Activated T-helper 1 cell treated with Interleukin-2 at 50 U/mL for 16 hours (primary cell): ENCODE results near the gene SIGLEC11.
"Not testable (repeated sequence)": the region's sequence is repeated elsewhere in the genome, so short reads cannot be mapped to it uniquely, and the experiment has no call there.

Source experiments
- DNase-seq: peaks from one replicate; pipeline ENCODE4 v3.0.0-alpha.2; 2020; ENCODE audit warnings: low read depth

Gene SIGLEC11

DNA sequence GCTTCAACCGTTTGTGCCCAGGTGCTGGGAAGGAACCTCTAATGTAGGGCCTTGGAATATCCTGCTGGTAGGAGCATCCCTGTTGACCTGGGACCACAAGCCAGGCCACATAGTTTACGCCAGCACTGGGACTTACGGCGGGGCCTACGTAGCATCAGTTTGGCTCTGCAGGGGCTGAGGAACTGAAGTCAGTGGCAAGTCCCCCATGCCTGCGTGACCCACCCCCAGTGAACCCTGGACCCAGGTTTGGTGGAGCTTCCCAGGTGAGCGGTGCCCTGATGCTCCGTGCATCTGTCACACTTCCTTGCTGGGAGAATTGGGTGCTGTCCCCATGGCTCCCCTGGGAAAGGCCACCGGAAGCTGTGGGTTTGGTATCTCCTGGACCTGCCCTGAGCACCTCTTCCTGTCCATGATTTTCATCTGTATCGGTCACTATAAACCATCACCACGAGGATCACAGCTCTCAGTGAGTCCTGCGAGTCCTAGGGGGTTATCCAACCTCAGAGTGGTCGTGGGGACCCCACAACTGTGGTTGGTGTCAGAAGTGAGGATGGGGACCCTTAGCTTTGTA is 9.9 kb downstream of the SIGLEC11 start:
- no peak for DNase-seq

DNA sequence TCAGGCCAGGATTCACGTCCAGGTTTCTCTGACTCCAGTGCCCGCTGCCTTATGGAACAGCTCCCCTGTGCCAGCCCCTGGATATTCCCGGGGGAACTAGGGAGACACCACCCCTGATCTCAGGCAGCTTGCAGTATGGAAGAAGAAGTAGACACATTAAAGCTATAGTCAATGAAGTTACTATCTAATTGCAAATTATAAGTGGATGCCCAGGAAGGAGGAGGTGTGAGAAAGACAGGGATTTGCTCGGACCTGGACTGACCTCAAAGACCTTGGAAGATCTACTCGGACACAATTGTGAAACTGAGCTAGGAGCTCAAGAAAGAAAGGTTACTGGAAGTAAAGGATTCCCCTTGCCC is 10.4 kb downstream of the SIGLEC11 start:
- no peak for DNase-seq

DNA sequence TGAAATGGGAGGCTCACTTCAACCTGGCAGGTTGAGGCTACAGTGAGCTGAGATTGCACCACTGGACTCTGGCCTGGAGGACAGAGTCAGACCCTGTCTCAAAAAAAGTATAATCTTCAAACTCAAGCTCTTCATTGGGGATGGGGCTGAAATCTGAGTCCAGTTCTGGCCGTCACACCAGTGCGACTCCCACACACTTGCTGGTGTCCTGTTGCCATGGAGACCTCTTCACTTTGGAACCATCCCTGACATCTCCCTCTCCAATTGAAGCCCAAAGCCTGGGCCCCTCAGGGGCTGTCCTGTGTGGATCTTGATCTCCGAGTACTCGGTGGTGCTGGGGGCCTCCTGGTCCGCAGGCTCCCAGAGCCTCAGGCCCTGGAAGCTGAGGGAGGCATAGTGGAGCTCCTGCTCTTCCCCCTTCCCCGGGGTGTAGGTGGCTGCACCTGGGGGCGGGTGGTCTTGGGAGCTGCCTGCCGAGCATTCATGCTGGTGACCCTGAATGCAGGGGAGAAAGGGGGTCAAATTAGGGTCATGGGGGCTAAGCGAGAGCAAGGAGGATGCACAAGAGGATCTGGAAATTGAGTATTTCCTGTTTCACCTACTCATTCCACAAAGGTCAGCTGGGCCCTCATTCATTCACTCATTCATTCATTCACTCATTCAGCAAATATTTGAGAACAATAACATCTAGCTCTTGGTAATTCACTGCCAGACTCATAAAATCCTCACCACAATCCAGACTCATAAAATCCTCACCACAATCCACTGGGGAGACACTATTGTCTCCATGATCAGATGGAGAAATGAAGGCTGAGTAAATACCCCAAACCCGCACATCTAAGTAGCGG is 11.0 kb downstream of the SIGLEC11 start:
- DNase-seq = no peak

DNA sequence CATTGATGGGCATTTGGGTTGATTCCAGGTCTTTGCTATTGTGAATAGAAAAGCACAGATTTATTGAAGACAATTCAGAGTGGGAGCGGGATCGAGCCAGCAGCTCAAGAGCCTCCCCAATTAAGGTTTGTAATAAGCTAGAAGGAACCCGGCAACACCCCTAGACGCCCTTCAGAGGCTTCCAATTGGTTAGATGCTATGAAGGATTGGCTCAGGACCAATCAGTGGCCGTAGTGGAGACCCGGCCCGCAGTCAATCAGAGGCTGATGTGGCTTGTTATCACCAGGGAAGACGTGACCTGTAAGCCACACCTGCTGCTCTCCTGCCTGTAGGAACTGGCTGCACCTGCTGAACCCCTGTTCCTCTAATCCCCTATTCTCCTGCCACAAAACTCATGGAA is 14.6 kb downstream of the SIGLEC11 start:
- DNase-seq = no peak

DNA sequence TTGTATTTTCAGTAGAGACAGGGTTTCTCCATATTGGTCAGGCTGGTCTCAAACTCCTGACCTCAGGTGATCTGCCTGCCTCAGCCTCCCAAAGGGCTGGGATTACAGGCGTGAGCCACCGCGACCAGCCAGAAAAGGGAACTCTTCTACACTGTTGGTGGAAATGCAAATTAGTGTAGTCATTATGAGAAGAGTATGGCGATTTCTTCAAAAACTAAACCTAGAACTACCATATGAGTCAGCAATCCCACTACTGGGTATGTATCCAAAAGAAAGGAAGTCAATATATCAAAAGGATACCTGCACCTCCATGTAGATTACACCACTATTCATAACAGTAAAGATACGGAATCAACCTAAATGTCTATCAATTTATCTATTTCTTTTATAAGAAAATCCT is 16.4 kb downstream of the SIGLEC11 start:
- DNase-seq = not testable (repeated sequence)

DNA sequence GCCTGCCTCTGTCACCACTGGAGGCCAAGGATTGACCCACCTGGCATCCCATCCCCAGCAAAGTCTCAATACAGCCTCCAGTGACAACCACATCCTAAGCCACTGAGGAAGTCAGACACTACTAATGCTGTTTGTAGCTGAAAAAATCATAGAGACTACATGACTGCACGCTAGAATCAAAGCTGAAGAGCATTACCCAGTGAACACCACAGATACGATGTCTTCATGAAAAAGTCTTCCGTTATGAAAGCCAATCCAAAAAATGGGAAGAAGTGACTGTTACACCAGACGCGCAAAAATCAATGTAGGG is 20.5 kb downstream of the SIGLEC11 start:
- DNase-seq = no peak

DNA sequence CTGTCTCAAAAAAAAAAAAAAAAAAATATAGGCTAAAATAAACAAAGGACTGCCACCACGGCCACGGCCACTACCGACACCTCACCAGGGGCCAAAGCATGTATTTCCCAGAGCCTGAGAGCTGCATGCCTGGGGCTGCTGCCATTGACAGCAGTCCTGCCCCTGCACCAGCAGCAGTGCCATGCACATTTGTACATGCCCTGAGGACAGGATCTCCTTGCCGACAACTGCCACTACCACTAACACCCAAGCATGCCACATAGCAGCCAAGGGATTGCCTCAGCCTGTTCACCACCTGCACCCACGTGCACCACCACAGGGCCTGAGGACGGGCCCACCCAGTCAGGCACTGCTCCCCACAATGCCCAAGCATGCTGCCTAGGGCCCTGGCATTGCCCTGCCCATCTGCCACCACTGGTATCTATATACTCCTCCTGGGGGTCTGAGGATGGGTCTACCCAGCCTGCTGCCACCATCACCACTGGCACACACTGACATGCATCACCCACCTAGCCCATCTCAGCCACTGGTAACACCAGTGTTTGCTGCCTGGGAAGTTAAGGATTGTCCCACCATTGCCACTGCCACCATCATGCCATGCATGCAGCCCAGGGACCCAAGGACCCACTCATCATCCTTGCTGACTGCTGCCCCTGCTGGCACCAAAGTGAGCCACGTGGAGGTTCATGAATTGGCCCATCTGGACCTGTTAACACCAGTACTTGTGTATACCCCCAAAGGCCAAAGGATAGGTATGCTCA is 21.1 kb downstream of the SIGLEC11 start:
- DNase-seq = no peak

DNA sequence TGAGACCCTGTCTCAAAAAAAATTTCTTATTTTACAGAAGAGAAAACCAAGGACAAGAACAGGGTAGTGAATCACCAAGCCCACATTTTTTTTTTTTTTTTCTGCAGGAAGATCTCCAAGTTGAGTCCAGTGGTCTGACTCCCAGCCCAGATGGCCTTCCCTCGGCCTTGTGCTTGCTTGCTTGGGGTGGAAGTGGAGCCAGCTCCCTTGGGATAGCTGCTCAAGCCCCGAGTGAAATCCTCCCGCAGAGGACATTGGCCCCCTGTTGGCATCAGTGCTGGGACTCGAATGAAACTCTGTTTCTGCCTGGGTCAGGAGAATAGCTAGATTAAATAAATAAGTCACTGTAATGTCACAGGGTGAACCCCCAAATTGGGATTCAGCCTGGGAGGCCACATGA is 22.3 kb downstream of the SIGLEC11 start:
- DNase-seq = no peak

DNA sequence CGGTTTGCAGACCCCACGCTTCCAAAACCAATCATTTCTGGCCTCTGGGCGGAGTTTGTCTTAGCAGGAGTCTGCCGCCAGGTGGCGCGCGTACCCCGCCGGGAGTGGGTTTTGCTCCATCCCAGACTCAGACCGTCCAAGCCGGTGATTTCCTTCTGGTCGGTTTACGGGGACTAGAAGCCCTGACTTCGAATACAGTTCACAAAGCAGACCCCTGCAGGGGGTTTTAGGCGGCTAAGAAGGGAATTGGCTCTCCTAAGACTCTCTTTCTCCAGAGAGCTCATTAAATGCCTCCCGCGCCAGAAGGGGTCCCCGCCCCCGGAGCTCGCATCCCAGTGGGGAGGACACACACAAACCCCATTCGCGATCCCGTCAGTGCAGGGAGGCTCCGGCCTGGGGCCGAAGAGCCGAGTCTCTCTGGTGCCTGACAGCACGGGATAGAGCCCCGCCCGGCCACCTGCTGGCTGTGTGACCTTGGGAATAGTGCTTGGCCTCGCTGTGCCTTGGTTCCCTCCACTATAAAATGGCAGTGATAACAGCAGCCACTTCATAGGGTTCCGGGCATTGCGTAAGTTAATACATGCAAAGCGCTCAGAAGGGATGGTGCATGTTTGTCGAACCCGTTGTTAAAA is 23.1 kb downstream of the SIGLEC11 start:
- peak; percentile 62 for DNase-seq

DNA sequence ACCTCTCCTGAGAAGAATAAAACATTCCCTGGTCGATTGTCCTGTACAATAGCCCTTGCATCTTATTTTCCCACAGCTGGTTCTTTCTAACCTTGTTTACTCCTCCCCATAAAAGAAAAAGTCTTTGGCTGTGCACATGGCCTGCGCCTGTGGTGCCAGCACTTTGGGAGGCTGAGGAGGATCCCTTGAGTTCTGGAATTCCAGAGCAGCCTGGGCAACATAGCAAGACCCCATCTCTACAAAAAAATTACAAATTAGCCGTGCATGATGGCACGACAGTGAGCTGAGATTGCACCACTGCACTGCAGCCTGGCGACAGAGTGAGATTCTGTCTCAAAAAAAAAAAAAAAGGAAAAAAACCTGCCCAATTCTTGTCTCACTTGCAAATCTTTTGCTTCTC is 24.4 kb downstream of the SIGLEC11 start:
- DNase-seq = no peak

DNA sequence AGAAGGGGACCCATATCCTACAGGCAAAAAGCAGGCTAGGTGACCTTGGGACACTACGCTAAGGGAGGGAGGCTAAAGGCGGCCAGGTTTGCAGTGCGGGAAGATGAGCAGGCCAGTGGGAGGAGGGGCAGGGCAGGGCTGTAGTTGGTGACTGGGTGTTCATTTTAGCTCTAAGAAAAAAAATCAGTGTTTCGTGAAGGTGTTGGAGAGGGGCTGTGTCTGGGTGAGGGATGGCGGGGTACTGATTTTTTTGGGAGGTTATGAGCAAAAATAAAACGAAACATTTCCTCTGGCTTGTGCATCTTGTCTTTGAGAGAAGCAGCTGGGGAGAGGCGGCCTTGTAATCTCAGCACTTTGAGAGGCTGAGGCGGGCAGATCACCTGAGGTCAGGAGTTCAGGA is 27.3 kb downstream of the SIGLEC11 start:
- no peak for DNase-seq

DNA sequence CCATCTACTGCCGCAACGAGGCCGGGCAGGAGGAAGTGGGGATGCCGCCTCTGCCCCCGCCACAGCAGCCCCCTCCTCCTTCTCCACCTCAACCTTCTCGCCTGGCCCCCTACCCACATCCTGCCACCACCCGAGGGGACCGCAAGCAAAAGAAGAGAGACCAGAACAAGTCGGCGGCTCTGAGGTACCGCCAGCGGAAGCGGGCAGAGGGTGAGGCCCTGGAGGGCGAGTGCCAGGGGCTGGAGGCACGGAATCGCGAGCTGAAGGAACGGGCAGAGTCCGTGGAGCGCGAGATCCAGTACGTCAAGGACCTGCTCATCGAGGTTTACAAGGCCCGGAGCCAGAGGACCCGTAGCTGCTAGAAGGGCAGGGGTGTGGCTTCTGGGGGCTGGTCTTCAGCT is 28.2 kb downstream of the SIGLEC11 start:
- peak; percentile 40 for DNase-seq

DNA sequence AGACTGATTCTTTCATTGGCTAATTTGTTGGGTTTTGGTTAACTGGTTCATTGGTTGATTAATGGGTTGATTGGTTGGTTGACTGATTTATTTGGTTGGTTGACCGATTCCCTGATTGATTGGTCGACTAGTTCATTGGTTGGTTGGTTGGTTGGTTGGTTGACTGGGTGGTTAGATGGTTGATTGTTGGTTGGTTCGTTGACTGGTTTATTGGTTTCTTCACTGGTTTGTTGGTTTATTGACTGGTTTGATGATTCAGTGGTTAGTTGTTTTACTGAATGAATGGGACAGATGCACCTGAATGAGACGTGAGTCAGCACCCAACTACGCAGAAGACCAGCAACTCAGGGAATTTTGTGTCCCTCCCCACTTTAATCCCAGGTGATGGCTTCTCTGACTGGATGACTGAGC is 28.9 kb downstream of the SIGLEC11 start:
- no peak for DNase-seq

DNA sequence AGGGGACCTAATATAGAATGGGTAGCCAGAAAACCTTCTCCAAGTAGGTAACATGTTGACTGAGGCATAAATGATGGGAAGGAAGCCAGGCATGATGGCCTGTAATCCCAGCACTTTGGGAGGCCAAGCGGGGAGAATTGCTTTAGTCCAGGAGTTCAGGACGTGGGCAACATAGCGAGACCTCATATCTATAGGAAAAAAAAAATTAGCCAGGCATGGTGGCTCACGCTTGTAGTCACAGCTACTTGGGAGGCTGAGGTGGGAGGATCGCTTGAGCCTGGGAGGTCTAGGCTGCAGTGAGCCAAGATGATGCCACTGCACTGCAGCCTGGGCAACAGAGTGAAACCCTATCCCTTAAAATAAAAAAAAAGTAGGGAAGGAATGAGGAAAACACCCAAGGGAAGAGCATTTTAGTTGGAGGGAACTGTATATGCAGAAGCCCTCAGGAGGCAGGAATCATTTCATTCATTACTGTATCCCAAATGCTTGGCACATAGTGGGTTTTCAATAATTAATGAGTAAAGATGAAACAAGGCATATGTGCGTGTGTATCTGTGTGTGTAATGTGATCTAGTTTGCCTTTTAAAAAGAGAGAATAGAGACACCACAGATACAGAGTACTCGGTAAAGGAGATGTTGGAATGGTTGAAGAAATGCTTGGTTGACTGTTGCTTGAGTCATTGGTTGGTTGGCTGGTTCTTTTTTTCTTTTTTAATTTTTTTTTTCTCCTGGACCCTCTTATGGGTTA is 29.5 kb downstream of the SIGLEC11 start:
- DNase-seq = no peak

DNA sequence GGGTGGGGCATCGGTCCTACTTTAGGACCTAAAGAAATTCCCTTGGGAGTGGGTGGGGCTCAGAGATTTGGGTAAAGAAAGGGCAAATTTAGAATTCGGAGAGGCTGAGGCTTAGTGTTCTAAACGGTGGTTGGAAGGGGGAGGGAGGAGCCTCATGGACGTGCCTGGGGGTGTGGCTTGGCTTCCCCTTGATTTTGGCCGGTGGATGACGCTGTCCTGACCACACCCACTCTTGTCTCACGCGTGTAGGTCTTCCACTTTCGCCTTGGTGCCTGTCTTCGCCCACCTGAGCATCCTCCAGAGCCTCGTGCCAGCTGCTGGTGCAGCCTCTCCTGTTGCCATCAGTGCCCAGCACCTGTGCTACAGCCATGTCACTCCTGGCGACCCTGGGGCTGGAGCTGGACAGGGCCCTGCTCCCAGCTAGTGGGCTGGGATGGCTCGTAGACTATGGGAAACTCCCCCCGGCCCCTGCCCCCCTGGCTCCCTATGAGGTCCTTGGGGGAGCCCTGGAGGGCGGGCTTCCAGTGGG is 30.4 kb downstream of the SIGLEC11 start:
- no peak for DNase-seq

DNA sequence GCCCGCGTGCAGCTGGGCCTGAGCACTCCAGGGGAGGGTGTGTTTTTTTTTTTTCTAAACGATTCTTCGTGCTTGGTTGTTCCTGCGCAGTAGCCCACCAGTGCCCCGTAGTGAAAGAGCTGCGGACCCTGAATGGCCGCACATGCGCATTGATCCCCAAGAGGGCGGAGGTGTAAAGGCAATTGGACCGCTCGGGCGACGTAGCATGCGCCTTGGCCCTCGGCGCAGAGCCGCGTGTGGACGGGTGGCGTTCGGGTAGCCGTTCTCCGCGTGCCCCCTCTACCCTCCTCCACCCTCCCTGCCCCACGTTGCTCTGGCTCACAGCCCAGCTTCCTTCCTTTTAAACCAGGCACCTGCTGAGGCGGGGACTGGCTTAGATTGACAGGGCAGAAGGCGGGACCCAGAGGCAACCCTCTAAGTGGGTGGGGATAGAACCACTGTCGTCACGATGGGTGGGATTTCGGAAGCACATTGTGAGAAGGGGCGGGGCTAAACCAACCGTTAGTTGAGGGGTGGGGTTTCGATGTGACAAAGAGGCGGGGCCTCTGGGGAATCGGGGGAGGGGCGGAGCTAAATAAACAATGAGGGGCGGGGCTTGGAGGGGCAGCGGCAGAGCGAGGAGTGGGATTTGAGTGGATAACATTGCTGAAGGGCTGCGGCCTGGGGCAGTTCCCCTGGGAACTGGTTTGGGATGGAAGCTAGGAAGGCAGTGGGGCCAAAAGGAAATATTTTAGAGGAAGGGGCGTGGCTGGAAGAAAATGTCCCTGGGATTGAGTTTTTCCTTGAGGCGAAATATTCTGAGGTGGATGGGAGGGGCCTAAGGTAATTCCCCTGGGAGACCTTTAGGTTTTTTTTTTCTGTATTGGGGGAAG is 31.1 kb downstream of the SIGLEC11 start:
- DNase-seq = peak; percentile 78

DNA sequence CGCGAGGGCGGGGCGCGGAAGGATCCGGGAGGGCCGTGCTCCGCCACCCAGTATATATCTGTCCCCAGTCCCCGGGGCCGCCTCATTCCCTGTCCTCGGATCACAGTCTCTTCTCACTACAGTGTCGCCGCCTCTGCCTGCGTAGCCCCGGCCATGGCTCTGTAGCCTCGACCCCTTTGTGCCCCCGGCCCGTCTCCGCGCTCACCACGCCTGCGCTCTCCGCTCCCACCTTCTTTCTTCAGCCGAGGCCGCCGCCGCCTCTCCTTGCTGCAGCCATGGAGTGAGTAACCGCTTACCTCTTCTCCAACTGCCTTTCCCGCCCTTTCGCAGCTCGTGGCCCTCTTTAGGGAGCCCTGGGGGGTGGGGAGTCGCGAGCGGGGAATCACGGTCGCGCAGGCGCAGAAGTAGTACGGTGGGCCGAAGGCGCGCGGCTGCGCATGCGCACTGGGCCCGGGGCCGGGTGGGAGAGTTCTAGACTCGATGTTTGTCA is 31.8 kb downstream of the SIGLEC11 start, which contains the start of the genes ATF5 and NUP62:
TSS of gene ATF5 (plus strand) at position 85 of the 490 bp plus-strand sequence. CDS start 1,646 bp downstream, outside the sequence.
TSS of gene NUP62 (minus strand) at position 384 of the 490 bp plus-strand sequence. CDS start 19,697 bp downstream, outside the sequence.
- peak; percentile 86 for DNase-seq

DNA sequence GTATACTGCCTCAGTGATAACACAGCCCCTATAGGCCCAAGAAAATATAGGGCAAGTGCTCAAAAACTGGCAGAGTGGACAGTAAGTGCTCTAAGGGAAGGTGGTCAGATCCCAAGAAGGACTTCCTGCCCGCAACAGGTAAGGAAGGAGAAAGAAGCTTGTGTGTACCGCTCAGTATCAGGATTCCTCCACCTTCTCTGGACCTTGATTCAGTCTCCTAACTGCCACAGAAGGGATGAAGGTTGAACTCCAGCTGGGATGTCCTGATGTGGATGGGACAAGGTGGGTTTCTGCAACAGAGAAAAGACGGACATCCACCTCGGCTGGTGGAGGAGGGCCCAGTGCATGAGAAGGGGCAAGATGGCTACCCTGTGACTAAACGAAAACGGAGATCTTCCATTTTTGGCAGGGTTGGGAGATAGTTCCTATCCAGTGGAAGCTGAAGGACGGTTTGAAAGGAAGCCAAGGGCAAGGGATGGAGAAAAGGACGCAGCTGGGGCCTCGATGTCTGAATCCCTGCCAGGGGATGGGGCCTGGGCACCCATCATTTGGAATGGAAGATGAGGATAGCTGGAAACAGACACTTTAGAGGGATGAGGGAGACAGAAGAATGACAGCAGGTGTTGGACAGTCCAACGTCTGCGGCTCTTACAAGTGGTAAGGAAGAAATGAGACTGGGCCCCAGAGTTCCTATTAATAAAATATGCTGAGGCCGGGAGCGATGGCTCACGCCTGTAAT is 33.3 kb downstream of the SIGLEC11 start:
- DNase-seq = no peak

DNA sequence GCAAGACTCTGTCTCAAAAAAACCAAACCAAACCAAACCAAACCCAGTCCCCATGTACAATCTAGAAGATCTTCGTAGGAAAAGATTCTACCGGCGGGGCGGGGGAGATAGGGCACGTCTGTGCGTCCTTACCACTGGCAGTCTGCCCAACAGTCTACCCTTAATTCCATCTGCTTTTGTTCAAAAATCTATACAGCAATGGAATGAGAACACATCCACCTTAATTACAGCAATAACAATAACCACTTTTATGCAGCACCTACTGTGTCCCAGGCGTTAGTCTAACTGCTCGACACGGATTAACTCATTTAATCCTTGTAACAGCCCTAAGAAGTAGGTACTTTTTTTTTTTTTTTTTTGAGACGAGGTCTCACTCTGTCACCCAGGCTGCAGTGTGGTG is 34.5 kb downstream of the SIGLEC11 start:
- no peak for DNase-seq

DNA sequence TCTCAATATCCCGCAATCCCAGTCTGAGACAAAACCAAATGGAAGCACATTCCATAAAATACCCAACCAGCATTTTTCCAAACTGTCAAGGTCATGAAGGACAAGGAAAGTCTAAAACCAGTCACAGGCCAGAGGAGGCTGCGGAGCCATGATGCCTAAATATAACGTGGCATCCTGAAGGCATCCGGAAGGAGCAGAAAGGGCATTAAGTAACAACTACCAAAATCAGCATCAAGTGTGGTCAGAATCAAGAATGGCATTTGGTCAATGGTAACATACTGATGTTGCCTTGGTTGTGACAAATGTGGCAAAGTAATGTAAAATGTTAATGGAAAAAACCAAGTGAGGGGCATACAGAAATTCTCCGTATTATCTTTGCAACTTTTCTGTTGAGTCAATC is 35.5 kb downstream of the SIGLEC11 start:
- no peak for DNase-seq
